NCI-H1694 treated with DMSO at 0.1 percent for 48 hours (cell line): ENCODE data around the gene RANBP17.
"Not testable (repeated sequence)": the region's sequence is repeated elsewhere in the genome, so short reads cannot be mapped to it uniquely, and the experiment has no call there.

ENCODE experiments used
- DNase-seq: peaks from one replicate; lab custom pipeline; 2025; lab: John Stamatoyannopoulos, UW

The RANBP17 gene

GRCh38 chr5:170867825-170868224 lies 6.0 kb downstream of the RANBP17 start:
- no peak for DNase-seq

DNA sequence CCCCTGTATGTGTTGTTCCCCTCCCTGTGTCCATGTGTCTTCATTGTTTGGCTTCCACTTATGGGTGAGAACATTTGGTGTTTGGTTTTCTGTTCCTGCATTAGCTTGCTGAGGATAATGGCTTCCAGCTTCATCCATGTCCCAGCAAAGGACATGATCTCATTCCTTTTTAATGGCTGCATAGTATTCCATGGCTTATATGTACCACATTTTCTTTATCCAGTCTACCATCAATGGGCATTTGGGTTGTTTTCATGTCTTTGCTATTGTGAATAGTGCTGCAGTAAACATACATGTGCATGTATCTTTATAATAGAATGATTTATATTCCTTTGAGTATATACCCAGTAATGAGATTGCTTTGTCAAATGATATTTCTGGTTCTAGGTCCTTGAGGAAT lies 8.6 kb downstream of the RANBP17 start:
- not testable (repeated sequence) for DNase-seq

GRCh38 chr5:170874017-170874416 lies 12.2 kb downstream of the RANBP17 start:
- DNase-seq = no peak

- DNase-seq = no peak
Observed at GRCh38 chr5:170875811-170876210, 14.0 kb downstream of the RANBP17 start.

GRCh38 chr5:170880084-170880483 lies 18.3 kb downstream of the RANBP17 start:
- no peak for DNase-seq

- no peak for DNase-seq
Observed at GRCh38 chr5:170882345-170882744, 20.5 kb downstream of the RANBP17 start.

DNA sequence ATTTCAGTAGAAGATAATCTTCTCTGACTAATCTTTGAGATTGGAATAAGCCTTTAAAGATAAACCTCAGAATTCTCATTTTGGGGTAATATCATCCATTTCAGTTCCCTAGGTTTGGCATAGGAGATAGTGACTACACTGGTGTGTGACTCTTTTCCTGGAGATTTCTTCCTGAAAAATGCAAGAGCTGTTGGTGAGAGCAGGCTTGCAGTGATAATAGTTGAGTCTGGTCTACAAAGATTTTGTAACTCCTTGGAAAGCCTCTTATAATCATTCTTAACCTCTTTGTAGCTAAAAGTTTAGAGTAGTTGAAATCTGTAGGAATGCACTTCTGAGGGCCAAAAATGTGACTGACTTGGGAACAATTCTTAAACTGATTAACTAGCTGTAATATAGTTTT lies 23.4 kb downstream of the RANBP17 start:
- DNase-seq = no peak

- no peak for DNase-seq
Observed at GRCh38 chr5:170885809-170886208, 24.0 kb downstream of the RANBP17 start.

- DNase-seq = no peak
Observed at GRCh38 chr5:170886210-170886894, 24.5 kb downstream of the RANBP17 start.

GRCh38 chr5:170892196-170892595 lies 30.4 kb downstream of the RANBP17 start:
- DNase-seq = no peak

DNA sequence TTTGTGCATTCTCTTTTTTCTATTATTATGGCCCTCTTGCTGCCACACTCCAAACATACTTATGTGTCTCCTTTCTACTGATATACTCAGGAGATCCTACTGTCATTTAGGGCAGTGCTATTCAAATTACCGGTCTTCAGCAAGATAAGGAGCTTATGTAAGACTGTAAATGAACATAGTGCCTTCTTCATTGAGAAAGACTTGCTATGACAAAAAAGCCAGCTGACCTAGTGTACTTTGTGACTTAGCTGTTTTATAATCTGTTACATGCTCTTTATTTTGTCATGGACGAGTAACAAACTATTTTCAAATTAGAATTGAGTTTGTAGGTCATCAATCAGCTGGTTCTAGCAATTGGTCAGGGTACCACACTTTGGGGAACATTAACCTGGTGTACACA lies 32.8 kb downstream of the RANBP17 start:
- DNase-seq = no peak

GRCh38 chr5:170896779-170897178 lies 35.0 kb downstream of the RANBP17 start:
- no peak for DNase-seq

GRCh38 chr5:170903075-170903474 lies 41.3 kb downstream of the RANBP17 start:
- no peak for DNase-seq

DNA sequence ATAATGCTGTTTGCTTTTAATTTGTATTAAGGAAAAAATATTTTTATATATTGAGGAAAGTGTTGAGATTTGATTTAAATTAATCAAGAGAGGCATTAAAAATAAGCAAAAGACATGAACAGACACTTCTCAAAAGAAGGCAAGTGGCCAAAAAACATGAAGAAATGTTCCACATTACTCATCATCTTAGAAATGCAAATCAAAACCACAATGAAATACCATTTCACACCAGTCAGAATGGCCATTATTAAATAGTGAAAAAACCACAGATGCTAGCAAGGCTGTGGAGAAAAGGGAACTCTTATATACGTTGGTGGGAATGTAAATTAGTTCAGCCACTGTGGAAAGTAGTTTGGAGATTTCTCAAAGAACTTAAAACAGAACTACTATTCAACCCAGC lies 45.9 kb downstream of the RANBP17 start:
- DNase-seq = no peak

- DNase-seq = no peak
Observed at GRCh38 chr5:170913573-170913972, 51.8 kb downstream of the RANBP17 start.

GRCh38 chr5:170917113-170917512 lies 55.3 kb downstream of the RANBP17 start:
- DNase-seq = peak; percentile 0

- DNase-seq = no peak
Observed at GRCh38 chr5:170920196-170920595, 58.4 kb downstream of the RANBP17 start.

DNA sequence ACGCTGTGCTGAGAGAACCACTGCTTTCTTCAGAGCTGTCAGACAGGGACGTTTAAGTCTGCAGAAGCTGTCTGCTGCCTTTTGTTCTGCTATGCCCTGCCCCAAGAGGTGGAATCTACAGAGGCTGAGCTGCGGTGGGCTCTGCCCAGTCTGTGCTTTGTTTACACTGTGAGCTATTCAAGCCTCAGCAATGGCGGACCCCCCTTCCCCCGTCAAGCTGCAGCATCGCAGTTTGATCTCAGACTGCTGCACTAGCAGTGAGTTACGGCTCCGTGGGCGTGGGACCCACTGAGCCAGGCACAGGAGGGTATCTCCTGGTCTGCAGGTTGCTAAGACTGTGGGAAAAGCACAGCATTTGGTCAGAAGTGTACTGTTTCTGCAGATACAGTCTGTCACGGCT lies 60.5 kb downstream of the RANBP17 start:
- not testable (repeated sequence) for DNase-seq

DNA sequence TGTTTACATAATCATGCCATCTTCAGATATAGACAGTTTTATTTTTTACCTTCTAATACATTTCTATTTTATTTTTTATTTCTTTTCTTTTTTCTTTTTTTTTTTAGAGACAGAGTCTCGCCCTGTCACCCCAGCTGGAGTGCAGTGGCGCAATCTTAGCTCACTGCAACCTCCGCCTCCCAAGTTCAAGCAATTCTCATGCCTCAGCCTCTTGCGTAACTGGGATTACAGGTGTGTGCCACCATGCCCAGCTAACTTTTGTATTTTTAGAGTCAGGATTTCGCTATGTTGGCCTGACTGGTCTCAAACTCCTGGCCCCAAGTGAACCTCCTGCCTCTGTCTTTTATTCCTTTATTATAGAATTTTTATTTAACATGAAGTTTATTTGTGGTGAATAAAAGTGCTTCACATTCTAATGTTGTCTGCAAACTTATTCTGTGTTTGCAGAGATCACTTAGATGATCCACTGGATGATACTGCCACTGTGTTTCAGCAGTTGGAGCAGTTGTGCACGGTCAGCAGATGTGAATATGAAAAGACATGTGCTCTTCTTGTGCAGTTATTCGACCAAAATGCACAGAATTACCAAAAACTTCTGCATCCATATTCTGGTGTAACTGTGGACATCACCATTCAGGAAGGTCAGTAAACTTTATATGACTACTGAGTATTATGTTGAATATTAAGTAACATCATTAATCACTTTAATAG lies 62.2 kb downstream of the RANBP17 start:
- DNase-seq = no peak

DNA sequence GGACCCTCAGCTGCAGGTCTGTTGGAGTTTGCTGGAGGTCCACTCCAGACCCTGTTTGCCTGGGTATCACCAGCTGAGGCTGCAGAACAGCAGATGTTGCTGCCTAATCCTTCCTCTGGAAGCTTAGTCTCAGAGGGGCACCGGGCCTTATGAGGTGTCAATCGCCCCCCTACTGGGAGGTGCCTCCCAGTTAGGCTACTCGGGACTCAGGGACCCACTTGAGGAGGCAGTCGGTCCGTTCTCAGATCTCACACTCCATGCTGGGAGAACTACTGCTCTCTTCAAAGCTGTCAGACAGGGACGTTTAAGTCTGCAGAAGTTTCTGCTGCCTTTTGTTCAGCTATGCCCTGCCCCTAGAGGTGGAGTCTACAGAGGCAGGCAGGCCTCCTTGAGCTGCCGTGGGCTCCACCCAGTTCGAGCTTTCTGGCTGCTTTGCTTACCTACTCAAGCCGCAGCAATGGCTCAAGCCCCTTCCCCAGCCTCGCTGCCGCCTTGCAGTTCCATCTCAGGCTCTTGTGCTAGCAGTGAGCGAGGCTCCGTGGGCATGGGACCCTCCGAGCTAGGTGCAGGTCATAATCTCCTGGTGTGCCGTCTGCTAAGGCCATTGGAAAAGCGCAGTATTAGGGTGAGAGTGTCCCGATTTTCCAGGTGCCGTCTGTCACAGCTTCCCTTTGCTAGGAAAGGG lies 73.9 kb downstream of the RANBP17 start:
- not testable (repeated sequence) for DNase-seq

DNA sequence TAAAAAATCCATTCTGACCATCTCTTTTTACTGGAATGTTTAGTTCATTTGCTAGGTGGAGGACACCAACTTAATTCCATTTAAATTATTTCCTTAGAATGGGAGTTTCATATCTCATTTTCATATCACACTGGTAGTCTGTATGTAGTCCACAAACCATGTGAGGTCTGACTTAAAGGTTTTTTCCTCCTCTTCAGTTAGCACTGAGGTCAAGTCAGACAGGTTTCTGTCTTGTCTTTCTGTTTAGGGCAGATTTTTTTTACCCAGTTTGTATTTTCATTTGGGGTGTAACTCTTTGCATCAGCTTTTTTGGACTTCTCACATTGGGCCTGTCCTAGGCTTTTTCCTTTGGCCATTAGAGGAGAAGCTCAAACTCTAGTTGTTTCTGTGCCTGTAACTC lies 75.3 kb downstream of the RANBP17 start:
- no peak for DNase-seq

GRCh38 chr5:170937914-170938313 lies 76.1 kb downstream of the RANBP17 start:
- DNase-seq = no peak

GRCh38 chr5:170939178-170939577 lies 77.4 kb downstream of the RANBP17 start:
- DNase-seq = no peak
